GM23338 (cell line): ENCODE data around the gene KCNQ5. TPM values are rescaled to one million over a fixed set of nuclear protein-coding genes. Genes with fewer than 3 reads are reported as not detected.

ENCODE experiments used
- ATAC-seq: fragments of 200-7000 bp; cut with Tn5 transposase; 3 replicates; pipeline ENCODE4 v1.9.1; 2020
- DNase-seq: peaks from one replicate; pipeline ENCODE4 v3.0.0-alpha.2; 2015; ENCODE audit warnings: low spot score
- H2AFZ ChIP-seq: fragments of 200-600 bp; sonication (generic); 2 replicates; pipeline ENCODE4 v1.8.0; 2016; ENCODE audit warnings: antibody characterized with exemption, mild to moderate bottlenecking, moderate library complexity
- H3F3A ChIP-seq: fragments of 200-600 bp; sonication (generic); replicated peaks from 2 replicates; pipeline ENCODE4 v1.8.0; 2017; ENCODE audit warnings: antibody characterized with exemption, mixed run types, low read depth
- H3K27ac ChIP-seq: fragments of 200-600 bp; sonication (generic); 2 replicates; pipeline ENCODE4 v1.6.1; 2016; ENCODE audit warnings: low read depth
- H3K27me3 ChIP-seq: fragments of 200-600 bp; sonication (generic); 2 replicates; pipeline ENCODE4 v1.8.0; 2016; ENCODE audit warnings: mild to moderate bottlenecking, mixed run types, moderate library complexity; ENCODE audit not compliant: insufficient read depth
- H3K36me3 ChIP-seq: fragments of 200-600 bp; sonication (generic); 2 replicates; pipeline ENCODE4 v1.8.0; 2016; ENCODE audit warnings: mild to moderate bottlenecking; ENCODE audit not compliant: insufficient read depth
- H3K4me1 ChIP-seq: fragments of 200-600 bp; sonication (generic); 2 replicates; pipeline ENCODE4 v1.8.0; 2016; ENCODE audit warnings: mild to moderate bottlenecking, moderate library complexity; ENCODE audit not compliant: insufficient read depth
- H3K4me2 ChIP-seq: fragments of 200-600 bp; sonication (generic); 2 replicates; pipeline ENCODE4 v1.7.1; 2017; ENCODE audit warnings: mixed run types
- H3K4me3 ChIP-seq: fragments of 200-600 bp; sonication (generic); 2 replicates; pipeline ENCODE4 v1.6.1; 2016; ENCODE audit warnings: mixed run types
- H3K79me2 ChIP-seq: fragments of 200-600 bp; sonication (generic); replicated peaks from 2 replicates; pipeline ENCODE4 v1.8.0; 2017; ENCODE audit warnings: mild to moderate bottlenecking; ENCODE audit not compliant: insufficient read depth
- H3K9me2 ChIP-seq: fragments of 200-600 bp; sonication (generic); 2 replicates; pipeline ENCODE4 v1.8.0; 2017; ENCODE audit not compliant: insufficient read depth
- H4K20me1 ChIP-seq: fragments of 200-600 bp; sonication (generic); replicated peaks from 2 replicates; pipeline ENCODE4 v1.8.0; 2017; ENCODE audit warnings: mild to moderate bottlenecking; ENCODE audit not compliant: insufficient read depth
- H3K27ac Mint-ChIP-seq: 2 replicates; pipeline ENCODE4 v1.8.0; 2020; ENCODE audit warnings: inconsistent platforms, mild to moderate bottlenecking, moderate library complexity, mixed read lengths
- H3K27me3 Mint-ChIP-seq: 3 replicates; pipeline ENCODE4 v1.8.0; 2022; ENCODE audit warnings: low read depth, mild to moderate bottlenecking, moderate library complexity, mixed read lengths, inconsistent platforms; ENCODE audit not compliant: insufficient read depth, poor library complexity
- H3K36me3 Mint-ChIP-seq: 3 replicates; pipeline ENCODE4 v1.8.0; 2021; ENCODE audit warnings: low read depth, mild to moderate bottlenecking, inconsistent platforms, moderate library complexity, mixed read lengths
- H3K4me1 Mint-ChIP-seq: 3 replicates; pipeline ENCODE4 v1.8.0; 2020; ENCODE audit warnings: mild to moderate bottlenecking, inconsistent platforms, mixed read lengths
- H3K4me3 Mint-ChIP-seq: 3 replicates; pipeline ENCODE4 v1.8.0; 2021; ENCODE audit warnings: moderate library complexity, mild to moderate bottlenecking, inconsistent platforms, mixed read lengths
- H3K9me3 Mint-ChIP-seq: 3 replicates; pipeline ENCODE4 v1.8.0; 2020; ENCODE audit warnings: moderate library complexity, mild to moderate bottlenecking, inconsistent platforms, mixed read lengths
- CREB1 ChIP-seq: fragments of 250-450 bp; sonication (Bioruptor Pico); IDR thresholded peaks from 2 replicates; pipeline ENCODE4 v1.5.0; 2020; ENCODE audit warnings: low read depth, mild to moderate bottlenecking, moderate library complexity
- EZH2 ChIP-seq: fragments of 200-600 bp; sonication (generic); IDR thresholded peaks from one replicate; pipeline ENCODE4 v1.8.0; 2017; ENCODE audit warnings: antibody characterized with exemption, mild to moderate bottlenecking, low read depth; ENCODE audit not compliant: unreplicated experiment
- EZH2phosphoT487 ChIP-seq: fragments of 200-600 bp; sonication (generic); IDR thresholded peaks from one replicate; pipeline ENCODE4 v1.8.1; 2018; ENCODE audit warnings: antibody characterized with exemption; ENCODE audit not compliant: unreplicated experiment
- JUNB ChIP-seq: IDR thresholded peaks from one replicate; pipeline ENCODE4 v1.6.1; 2016; ENCODE audit warnings: antibody characterized with exemption; ENCODE audit not compliant: unreplicated experiment
- NANOG ChIP-seq: IDR thresholded peaks from 2 replicates; pipeline ENCODE4 v1.6.1; 2016; ENCODE audit warnings: antibody characterized with exemption, borderline replicate concordance
- POLR2AphosphoS5 ChIP-seq: IDR thresholded peaks from 2 replicates; pipeline ENCODE4 v1.6.1; 2016; ENCODE audit warnings: antibody characterized with exemption, low read depth
- STAT1 ChIP-seq: IDR thresholded peaks from one replicate; pipeline ENCODE4 v1.6.1; 2016; ENCODE audit warnings: antibody characterized with exemption; ENCODE audit not compliant: unreplicated experiment
- ZNF114 ChIP-seq: fragments of 250-450 bp; sonication (Bioruptor Pico); IDR thresholded peaks from 2 replicates; pipeline ENCODE4 v1.5.0; 2020; ENCODE audit warnings: mild to moderate bottlenecking, moderate library complexity
- ZNF331 ChIP-seq: fragments of 250-450 bp; sonication (Bioruptor Pico); IDR thresholded peaks from 2 replicates; pipeline ENCODE4 v1.5.0; 2020; ENCODE audit warnings: low read depth, mild to moderate bottlenecking, moderate library complexity
- polyA plus RNA-seq: library from polyadenylated mRNA; unstranded; fragments of >200 nt; fragmentation: Nextera tagmentation; extraction: Ambion mirVana; gene quantifications from 2 replicates; pipeline ENCODE4 v1.2.1, GENCODE V29; 2016
- total RNA-seq: library from RNA; depleted of rRNA; stranded (reverse); fragments of >200 nt; shearing (Covaris generic); gene quantifications from 2 replicates; pipeline ENCODE4 v1.2.3, GENCODE V29; 2014
- TF ChIP-seq, protein P1 (sequence below), 2 experiments: fragments of 200-600 bp in 1 of 2; sonication (generic) in 1 of 2; conservative IDR thresholded peaks; 2 replicates each; pipeline versions ENCODE4 v1.5.1 to v1.6.1; 2016 to 2017; ENCODE audit warnings: antibody characterized with exemption in 2 of 2, low read depth in 2 of 2, mild to moderate bottlenecking in 2 of 2, moderate library complexity in 1 of 2
- TF ChIP-seq, protein P2 (sequence below): IDR thresholded peaks from one replicate; pipeline ENCODE4 v1.6.1; 2018; ENCODE audit warnings: antibody characterized with exemption; ENCODE audit not compliant: unreplicated experiment
- TF ChIP-seq, protein P3 (sequence below): IDR thresholded peaks from 2 replicates; pipeline ENCODE4 v1.6.1; 2016; ENCODE audit warnings: antibody characterized with exemption

KCNQ5 gene
- total and polyA plus RNA-seq, 2 experiments from 2014 or later: 0.68 to 0.87 TPM

DNA sequence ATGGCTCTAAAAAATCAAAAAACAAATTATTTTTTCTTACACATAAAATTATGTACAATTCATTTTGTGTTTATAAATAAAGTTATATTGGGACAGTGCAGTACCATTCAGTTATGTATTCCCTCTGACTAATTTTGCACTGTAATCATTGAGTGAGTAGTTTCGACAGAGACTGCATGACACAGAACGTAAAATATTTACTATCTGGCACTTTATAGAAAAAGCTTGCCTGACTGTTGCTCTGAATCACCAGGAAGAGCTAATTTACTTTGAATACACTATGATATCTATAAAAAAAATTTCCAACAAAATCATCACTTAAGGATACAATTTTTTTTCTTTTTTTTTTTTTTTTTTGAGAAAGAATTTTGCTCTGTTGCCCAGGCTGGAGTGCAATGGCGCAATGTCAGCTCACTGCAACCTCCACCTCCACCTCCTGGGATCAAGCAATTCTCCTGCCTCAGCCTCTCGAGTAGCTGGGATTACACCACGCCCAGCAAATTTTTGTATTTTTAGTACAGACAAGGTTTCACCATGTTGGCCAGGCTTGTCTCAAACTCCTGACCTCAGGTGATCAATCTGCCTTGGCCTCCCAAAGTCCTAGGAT is 614.4 kb downstream of the KCNQ5 start (continued):
- TF ChIP-seq, protein P1, sequence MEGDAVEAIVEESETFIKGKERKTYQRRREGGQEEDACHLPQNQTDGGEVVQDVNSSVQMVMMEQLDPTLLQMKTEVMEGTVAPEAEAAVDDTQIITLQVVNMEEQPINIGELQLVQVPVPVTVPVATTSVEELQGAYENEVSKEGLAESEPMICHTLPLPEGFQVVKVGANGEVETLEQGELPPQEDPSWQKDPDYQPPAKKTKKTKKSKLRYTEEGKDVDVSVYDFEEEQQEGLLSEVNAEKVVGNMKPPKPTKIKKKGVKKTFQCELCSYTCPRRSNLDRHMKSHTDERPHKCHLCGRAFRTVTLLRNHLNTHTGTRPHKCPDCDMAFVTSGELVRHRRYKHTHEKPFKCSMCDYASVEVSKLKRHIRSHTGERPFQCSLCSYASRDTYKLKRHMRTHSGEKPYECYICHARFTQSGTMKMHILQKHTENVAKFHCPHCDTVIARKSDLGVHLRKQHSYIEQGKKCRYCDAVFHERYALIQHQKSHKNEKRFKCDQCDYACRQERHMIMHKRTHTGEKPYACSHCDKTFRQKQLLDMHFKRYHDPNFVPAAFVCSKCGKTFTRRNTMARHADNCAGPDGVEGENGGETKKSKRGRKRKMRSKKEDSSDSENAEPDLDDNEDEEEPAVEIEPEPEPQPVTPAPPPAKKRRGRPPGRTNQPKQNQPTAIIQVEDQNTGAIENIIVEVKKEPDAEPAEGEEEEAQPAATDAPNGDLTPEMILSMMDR (conservative IDR thresholded peaks at IDR 0.05; ENCODE audit: low read depth in 2 of 2): no peak
- TF ChIP-seq POLR2AphosphoS5 (no peak), STAT1 (no peak), EZH2 (no peak)

DNA sequence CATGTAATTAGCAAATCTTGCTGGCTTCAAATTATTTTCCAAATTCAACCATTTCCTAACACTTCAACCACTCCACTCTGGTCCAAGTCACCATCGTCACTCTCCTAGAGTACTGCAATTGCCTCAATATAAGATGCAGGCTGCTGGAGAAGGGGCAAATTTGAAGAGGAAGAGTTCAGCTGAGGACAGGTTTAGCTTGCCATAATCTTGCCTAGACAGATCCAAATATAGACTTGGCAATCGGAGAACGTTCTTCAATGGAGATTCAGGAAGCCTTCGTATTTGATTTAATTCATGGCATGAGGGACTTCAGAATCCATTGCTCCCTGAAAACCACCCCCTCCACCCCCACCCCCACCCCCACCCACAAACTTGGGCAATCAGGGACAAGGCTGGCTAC is 618.9 kb downstream of the KCNQ5 start:
- Histone ChIP-seq H2AFZ (no peak overlapping the region), H3K4me2 (no peak overlapping the region), H3K27me3 (no peaks in the 10 kb centered on the region), H3K4me3 (no peak overlapping the region), H4K20me1 (no peaks in the 10 kb centered on the region), H3F3A (no peaks in the 10 kb centered on the region), H3K4me1 (no peaks in the 10 kb centered on the region), H3K9me2 (no peaks in the 10 kb centered on the region; the same call in 1 of the 2 replicates), H3K27ac (no peak overlapping the region), H3K36me3 (no peaks in the 10 kb centered on the region), H3K79me2 (no peaks in the 10 kb centered on the region)
- H3K27me3 Mint-ChIP-seq: peaks cover 4% of the 10 kb centered on the region
- no peak for DNase-seq
- H3K9me3 Mint-ChIP-seq: no peaks in the 10 kb centered on the region
- no peaks in the 10 kb centered on the region for H3K4me1 Mint-ChIP-seq
- no peak overlapping the region for H3K27ac Mint-ChIP-seq
- no peak overlapping the region for H3K4me3 Mint-ChIP-seq
- ATAC-seq: no peak
- H3K36me3 Mint-ChIP-seq: no peaks in the 10 kb centered on the region
- TF ChIP-seq ZNF331 (CRISPR knock-in tag): no peak
- no peak for TF ChIP-seq NANOG
- TF ChIP-seq, protein P2, sequence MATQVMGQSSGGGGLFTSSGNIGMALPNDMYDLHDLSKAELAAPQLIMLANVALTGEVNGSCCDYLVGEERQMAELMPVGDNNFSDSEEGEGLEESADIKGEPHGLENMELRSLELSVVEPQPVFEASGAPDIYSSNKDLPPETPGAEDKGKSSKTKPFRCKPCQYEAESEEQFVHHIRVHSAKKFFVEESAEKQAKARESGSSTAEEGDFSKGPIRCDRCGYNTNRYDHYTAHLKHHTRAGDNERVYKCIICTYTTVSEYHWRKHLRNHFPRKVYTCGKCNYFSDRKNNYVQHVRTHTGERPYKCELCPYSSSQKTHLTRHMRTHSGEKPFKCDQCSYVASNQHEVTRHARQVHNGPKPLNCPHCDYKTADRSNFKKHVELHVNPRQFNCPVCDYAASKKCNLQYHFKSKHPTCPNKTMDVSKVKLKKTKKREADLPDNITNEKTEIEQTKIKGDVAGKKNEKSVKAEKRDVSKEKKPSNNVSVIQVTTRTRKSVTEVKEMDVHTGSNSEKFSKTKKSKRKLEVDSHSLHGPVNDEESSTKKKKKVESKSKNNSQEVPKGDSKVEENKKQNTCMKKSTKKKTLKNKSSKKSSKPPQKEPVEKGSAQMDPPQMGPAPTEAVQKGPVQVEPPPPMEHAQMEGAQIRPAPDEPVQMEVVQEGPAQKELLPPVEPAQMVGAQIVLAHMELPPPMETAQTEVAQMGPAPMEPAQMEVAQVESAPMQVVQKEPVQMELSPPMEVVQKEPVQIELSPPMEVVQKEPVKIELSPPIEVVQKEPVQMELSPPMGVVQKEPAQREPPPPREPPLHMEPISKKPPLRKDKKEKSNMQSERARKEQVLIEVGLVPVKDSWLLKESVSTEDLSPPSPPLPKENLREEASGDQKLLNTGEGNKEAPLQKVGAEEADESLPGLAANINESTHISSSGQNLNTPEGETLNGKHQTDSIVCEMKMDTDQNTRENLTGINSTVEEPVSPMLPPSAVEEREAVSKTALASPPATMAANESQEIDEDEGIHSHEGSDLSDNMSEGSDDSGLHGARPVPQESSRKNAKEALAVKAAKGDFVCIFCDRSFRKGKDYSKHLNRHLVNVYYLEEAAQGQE: no peak
- TF ChIP-seq, protein P1 (conservative IDR thresholded peaks at IDR 0.05; ENCODE audit: low read depth in 2 of 2): no peak
- no peak for TF ChIP-seq STAT1
- TF ChIP-seq, protein P3, sequence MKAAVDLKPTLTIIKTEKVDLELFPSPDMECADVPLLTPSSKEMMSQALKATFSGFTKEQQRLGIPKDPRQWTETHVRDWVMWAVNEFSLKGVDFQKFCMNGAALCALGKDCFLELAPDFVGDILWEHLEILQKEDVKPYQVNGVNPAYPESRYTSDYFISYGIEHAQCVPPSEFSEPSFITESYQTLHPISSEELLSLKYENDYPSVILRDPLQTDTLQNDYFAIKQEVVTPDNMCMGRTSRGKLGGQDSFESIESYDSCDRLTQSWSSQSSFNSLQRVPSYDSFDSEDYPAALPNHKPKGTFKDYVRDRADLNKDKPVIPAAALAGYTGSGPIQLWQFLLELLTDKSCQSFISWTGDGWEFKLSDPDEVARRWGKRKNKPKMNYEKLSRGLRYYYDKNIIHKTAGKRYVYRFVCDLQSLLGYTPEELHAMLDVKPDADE: no peak
- no peak for TF ChIP-seq JUNB
- no peak for TF ChIP-seq ZNF114
- no peak for TF ChIP-seq CREB1
- TF ChIP-seq EZH2phosphoT487: no peak
